Fibroblast of the aortic adventitia (primary cell): Measurements from ENCODE around the gene VDAC2. TPM values are rescaled to one million over a fixed set of nuclear protein-coding genes. Genes with fewer than 3 reads are reported as not detected.

Experiments
- DNase-seq: peaks from one replicate; pipeline ENCODE4 v3.0.0-alpha.2; 2010; ENCODE audit warnings: low read depth
- H3K4me3 ChIP-seq: 2 replicates; pipeline ENCODE4 v1.5.1; 2011; ENCODE audit warnings: low read depth, mild to moderate bottlenecking, control low read depth, low read length, moderate library complexity
- total RNA-seq: library from RNA; depleted of rRNA; stranded (reverse); fragments of >200 nt; gene quantifications from 2 replicates; pipeline ENCODE4 v1.2.3, GENCODE V29; 2012; ENCODE audit warnings: low replicate concordance
- TF ChIP-seq, protein P1 (sequence below): IDR thresholded peaks from 2 replicates; pipeline ENCODE4 v1.5.1; 2011; ENCODE audit warnings: mild to moderate bottlenecking, low read length, control low read depth, inconsistent platforms; ENCODE audit not compliant: insufficient read depth

Gene VDAC2
- total RNA-seq, 1 donor = 174 TPM

DNA sequence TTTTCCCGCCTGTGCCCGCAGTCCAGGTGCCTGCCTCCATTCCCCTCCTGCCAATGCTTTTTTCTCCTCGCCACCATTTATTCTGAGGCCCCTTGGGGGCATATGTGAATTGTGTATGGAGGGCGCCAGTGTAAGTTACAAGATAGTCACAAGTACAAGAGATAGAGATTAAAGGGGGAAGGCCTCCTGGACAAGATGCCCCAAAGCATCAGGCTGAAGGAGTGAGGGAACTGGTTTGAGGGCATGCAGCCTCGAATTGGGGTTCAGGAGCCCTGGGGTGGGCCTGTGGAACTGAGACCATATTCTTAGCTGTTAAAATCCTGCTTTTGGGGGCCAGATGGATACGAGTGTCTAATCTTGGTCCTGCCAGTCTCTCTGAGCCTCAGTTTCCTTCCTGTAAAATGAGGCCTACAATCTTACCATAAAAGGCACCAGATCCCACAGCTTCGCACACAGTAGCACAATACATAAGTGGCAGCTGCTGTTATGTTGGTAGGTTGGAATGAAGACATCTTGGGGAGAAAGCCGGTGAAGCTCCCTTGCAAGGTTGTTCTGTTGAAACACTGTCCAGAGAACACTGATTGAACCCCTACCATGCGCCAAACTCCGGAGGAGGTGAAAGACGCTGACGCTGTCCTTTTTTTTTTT, 25.7 kb downstream of the VDAC2 start:
- TF ChIP-seq, protein P1, sequence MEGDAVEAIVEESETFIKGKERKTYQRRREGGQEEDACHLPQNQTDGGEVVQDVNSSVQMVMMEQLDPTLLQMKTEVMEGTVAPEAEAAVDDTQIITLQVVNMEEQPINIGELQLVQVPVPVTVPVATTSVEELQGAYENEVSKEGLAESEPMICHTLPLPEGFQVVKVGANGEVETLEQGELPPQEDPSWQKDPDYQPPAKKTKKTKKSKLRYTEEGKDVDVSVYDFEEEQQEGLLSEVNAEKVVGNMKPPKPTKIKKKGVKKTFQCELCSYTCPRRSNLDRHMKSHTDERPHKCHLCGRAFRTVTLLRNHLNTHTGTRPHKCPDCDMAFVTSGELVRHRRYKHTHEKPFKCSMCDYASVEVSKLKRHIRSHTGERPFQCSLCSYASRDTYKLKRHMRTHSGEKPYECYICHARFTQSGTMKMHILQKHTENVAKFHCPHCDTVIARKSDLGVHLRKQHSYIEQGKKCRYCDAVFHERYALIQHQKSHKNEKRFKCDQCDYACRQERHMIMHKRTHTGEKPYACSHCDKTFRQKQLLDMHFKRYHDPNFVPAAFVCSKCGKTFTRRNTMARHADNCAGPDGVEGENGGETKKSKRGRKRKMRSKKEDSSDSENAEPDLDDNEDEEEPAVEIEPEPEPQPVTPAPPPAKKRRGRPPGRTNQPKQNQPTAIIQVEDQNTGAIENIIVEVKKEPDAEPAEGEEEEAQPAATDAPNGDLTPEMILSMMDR = no peak
- no peak for DNase-seq
- H3K4me3 ChIP-seq = no peak overlapping the region

DNA sequence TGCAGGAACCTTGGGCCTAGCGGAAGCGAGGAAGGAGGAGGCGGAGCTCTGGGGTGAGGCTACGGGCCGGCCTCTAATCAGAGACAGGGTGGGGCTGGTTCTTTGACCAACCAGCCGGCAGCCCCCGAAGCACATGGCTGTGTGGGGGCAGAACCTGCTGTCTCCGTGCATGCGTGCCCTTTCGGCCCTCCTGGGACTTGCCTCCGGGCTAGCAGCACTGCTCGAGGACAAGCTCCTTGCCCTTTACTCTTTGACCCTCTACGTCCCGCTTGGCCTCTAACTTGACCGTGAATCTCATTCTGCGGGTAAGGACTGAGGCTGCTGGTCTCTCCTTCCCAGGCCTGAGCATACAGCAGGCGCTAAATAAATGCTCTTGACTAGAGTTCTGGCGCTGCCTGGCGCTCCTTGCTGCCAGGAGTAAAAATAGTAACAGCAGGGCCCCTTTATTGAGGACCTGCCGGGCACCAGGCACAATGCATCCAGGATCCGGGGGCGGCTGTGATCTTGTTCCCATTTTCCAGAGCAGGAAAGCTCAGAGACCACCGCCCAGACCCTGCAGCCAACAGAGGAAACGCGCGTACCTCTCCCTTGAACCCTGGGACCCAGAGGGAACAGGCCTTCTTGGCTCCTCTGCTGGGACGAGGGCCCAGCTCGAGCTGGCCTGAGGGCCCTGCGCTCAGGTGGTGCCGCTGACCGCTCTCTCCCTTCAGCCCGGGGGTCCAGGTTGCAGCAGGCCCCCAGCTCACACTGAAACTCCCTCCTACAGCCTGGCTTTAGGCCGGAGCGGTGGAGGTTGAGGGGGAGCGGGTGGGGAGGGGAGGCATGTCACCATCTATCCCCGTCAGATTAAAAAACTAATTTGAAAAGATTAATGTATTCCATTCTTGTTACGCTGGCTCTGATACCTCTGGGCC, 27.8 kb downstream of the VDAC2 start:
- H3K4me3 ChIP-seq = no peak overlapping the region
- DNase-seq = no peak
- TF ChIP-seq, protein P1 = no peak

DNA sequence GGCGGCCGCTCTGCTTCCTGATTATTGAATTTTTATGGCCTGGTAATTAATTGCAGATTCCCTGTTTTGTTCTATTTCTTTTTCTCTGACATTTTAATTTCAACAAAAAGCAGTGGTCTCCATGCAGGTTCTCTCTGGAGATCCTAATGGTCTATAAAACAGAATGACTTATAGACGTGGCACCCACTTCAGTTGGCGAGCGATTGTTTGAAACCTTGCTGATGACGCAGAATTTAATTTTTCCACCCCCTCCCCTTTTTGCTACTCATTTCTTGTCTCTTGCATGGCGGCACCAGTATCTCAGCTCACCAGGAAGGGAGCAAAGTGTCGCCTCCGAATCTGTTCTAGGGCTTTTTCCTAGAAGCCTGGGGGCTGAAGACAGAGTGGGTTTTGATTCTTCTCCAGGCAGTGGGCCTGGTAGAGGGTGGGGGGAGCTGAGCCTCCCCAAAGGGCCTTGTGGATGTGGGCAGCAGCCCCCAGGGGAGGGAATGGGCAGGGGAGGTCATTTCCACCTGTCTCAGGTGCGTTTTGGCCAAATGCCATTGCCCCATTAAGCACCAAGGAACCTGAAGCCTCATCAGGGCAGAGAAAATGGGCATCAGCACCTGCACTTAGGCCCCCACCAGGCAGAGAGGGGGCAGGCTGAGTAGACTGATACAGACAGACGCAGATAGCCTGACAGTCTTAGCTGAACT, 28.6 kb downstream of the VDAC2 start:
- DNase-seq = no peak
- H3K4me3 ChIP-seq = no peak overlapping the region
- TF ChIP-seq, protein P1 = no peak

DNA sequence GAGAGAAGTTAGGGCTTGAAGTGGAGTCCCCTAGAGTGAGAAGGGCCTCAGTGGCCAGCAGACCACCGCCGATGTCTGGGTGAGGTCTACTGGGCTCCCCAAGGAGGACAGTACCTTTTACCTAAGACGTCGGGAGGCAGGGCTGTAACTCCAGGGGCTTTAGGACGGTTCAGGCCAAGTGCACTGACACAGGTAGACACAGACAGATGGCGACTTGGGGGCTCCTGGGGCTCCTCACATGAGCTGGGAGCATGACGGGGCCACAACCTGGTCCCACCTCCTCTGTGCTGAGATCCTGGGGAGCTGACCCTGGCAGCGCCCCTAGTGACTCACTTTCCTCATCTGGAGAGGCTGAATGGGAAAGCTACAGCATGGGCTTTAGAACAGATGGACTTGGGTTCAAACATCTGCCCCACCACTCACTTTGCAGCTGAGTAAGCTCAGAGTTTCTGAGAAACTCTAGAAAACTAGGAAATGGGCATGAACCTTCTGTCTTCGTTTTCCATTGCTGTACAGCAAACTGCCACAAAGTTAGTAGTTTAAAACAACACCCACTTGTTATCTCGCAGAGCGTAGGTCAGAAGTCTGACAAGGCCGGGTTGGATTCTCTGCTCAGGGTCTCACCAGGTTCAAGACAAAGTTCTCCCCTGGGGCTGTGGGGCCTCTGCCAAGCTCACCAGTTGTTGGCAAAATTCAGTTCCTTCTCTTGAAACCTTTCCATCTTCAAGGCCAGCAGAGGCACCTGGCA, 29.9 kb downstream of the VDAC2 start:
- no peak for DNase-seq
- no peak overlapping the region for H3K4me3 ChIP-seq
- TF ChIP-seq, protein P1 = no peak

DNA sequence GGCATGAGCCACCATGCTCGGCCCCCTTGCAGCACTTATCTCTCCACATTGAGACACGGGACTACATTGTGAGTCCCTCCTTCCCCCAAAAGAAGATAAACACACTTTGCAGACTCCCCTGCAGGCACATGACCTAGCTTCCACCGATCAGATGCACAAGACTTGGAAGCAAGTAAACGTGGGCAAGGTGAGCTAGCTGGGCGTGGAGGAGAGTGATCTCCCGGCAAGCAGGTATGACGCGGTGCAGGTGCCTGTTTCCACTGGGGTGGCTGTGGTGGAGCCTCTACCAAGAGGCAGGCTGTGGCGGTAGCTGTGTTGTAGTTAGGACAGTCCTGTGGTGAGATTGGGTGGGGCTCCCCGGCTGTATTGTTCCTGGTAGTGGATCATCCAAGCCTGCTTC, 32.8 kb downstream of the VDAC2 start:
- no peak for DNase-seq
- H3K4me3 ChIP-seq = no peak overlapping the region
- TF ChIP-seq, protein P1 = no peak
